IPS-18c (cell line): ENCODE data around the gene LHX2.

ENCODE experiments used
- H3K4me3 ChIP-seq: 2 replicates; pipeline ENCODE4 v1.7.0; 2013; ENCODE audit warnings: low read depth, mild to moderate bottlenecking, low read length, moderate library complexity; ENCODE audit not compliant: insufficient read depth
- H3K9me3 ChIP-seq: one replicate; pipeline ENCODE4 v1.6.1; 2013; ENCODE audit warnings: mild to moderate bottlenecking, low read length, moderate library complexity; ENCODE audit not compliant: control insufficient read depth, insufficient read depth

LHX2 gene

GRCh38 chr9:124017929-124018729 is 6.6 kb downstream of the LHX2 start:
- peaks cover 2% of the 10 kb centered on the region for H3K9me3 ChIP-seq
- peak overlapping the region; percentile 47 for H3K4me3 ChIP-seq

GRCh38 chr9:124018730-124019697 is 7.4 kb downstream of the LHX2 start:
- Histone ChIP-seq H3K4me3 (peak overlapping the region; percentile 47), H3K9me3 (peaks cover 2% of the 10 kb centered on the region)

- Histone ChIP-seq H3K9me3 (peaks cover 2% of the 10 kb centered on the region), H3K4me3 (no peak overlapping the region; the same call in 1 of the 2 replicates)
Measured at GRCh38 chr9:124019771-124020519, 8.4 kb downstream of the LHX2 start.

- Histone ChIP-seq H3K9me3 (peaks cover under 1% of the 10 kb centered on the region), H3K4me3 (no peak overlapping the region)
Measured at GRCh38 chr9:124020520-124021384, 9.2 kb downstream of the LHX2 start.

- H3K4me3 ChIP-seq: no peak overlapping the region
- no peaks in the 10 kb centered on the region for H3K9me3 ChIP-seq
Measured at GRCh38 chr9:124021385-124021769, 9.8 kb downstream of the LHX2 start.

GRCh38 chr9:124022201-124023121 is 10.9 kb downstream of the LHX2 start:
- Histone ChIP-seq H3K9me3 (no peaks in the 10 kb centered on the region), H3K4me3 (peak overlapping the region; percentile 20; the same call in 1 of the 2 replicates)

- no peak overlapping the region for H3K4me3 ChIP-seq
- no peaks in the 10 kb centered on the region for H3K9me3 ChIP-seq
Measured at GRCh38 chr9:124024107-124024506, 12.5 kb downstream of the LHX2 start.

- H3K9me3 ChIP-seq: no peaks in the 10 kb centered on the region
- H3K4me3 ChIP-seq: no peak overlapping the region
Measured at GRCh38 chr9:124029617-124030016, 18.0 kb downstream of the LHX2 start.

GRCh38 chr9:124030969-124031451 is 19.4 kb downstream of the LHX2 start:
- no peaks in the 10 kb centered on the region for H3K9me3 ChIP-seq
- no peak overlapping the region for H3K4me3 ChIP-seq

- Histone ChIP-seq H3K9me3 (no peaks in the 10 kb centered on the region), H3K4me3 (peak overlapping the region; percentile 24)
Measured at GRCh38 chr9:124032247-124032646, 20.7 kb downstream of the LHX2 start.

GRCh38 chr9:124033348-124033747 is 21.8 kb downstream of the LHX2 start:
- H3K4me3 ChIP-seq: no peak overlapping the region
- no peaks in the 10 kb centered on the region for H3K9me3 ChIP-seq

GRCh38 chr9:124033967-124034366 is 22.4 kb downstream of the LHX2 start:
- Histone ChIP-seq H3K9me3 (no peaks in the 10 kb centered on the region), H3K4me3 (no peak overlapping the region)

GRCh38 chr9:124035001-124035650 is 23.6 kb downstream of the LHX2 start:
- Histone ChIP-seq H3K4me3 (no peak overlapping the region), H3K9me3 (no peaks in the 10 kb centered on the region)

- Histone ChIP-seq H3K9me3 (no peaks in the 10 kb centered on the region), H3K4me3 (no peak overlapping the region)
Measured at GRCh38 chr9:124036578-124036977, 25.0 kb downstream of the LHX2 start.

GRCh38 chr9:124037790-124038189 is 26.2 kb downstream of the LHX2 start:
- no peak overlapping the region for H3K4me3 ChIP-seq
- no peaks in the 10 kb centered on the region for H3K9me3 ChIP-seq
